IMR-90 (cell line): ENCODE results near the gene RAP1GAP2. TPM values are rescaled to one million over a fixed set of nuclear protein-coding genes. Genes with fewer than 3 reads are reported as not detected.
A peak's percentile ranks its signal among the peaks of the same experiment; 100 is the strongest.

Experiments used
- ATAC-seq: fragments of 200-7000 bp; cut with Tn5 transposase; 2 replicates; pipeline ENCODE4 v1.9.1; 2020; ENCODE audit warnings: low read depth, mild to moderate bottlenecking, moderate library complexity
- BruUV-seq: library from RNA; stranded (reverse); fragments of 400-500 nt; replicated peaks from 2 replicates; lab custom pipeline; 2021; lab: Mats Ljungman, UMichigan
- CTCF ChIA-PET: fragments of 300-600 bp; formaldehyde crosslinking; extraction: SDS; loops from one replicate; lab custom pipeline; 2021; ENCODE audit warnings: antibody characterized with exemption; lab: Yijun Ruan, JAX
- POLR2A ChIA-PET: fragments of 300-600 bp; sonication (Branson Sonifier 250); formaldehyde crosslinking; loops from one replicate; lab custom pipeline; 2022; ENCODE audit warnings: antibody characterized with exemption; ENCODE audit not compliant: unreplicated experiment; lab: Charles Lee
- DNase-seq: peaks from one replicate; pipeline ENCODE4 v3.0.0; 2013
- H2AFZ ChIP-seq: replicated peaks from 2 replicates; pipeline ENCODE3; 2013; ENCODE audit warnings: low read length, mild to moderate bottlenecking; ENCODE audit not compliant: poor library complexity
- H2AK5ac ChIP-seq: 2 replicates; pipeline ENCODE4 v1.6.1; 2013; ENCODE audit warnings: low read depth, low read length, inconsistent platforms
- H2AK9ac ChIP-seq: replicated peaks from 2 replicates; pipeline ENCODE3; 2013; ENCODE audit warnings: mild to moderate bottlenecking, low read depth, low read length, moderate library complexity; ENCODE audit not compliant: poor library complexity
- H2BK120ac ChIP-seq: 2 replicates; pipeline ENCODE4 v1.6.1; 2013; ENCODE audit warnings: low read depth, low read length, inconsistent platforms
- H2BK15ac ChIP-seq: 3 replicates; pipeline ENCODE4 v1.6.1; 2013; ENCODE audit warnings: low read depth, low read length, inconsistent platforms
- H2BK20ac ChIP-seq: 2 replicates; pipeline ENCODE4 v1.6.1; 2013; ENCODE audit warnings: low read depth, mild to moderate bottlenecking, inconsistent platforms, low read length, moderate library complexity
- H2BK5ac ChIP-seq: 2 replicates; pipeline ENCODE4 v1.6.1; 2013; ENCODE audit warnings: mild to moderate bottlenecking, low read depth, low read length, inconsistent platforms; ENCODE audit not compliant: poor library complexity, severe bottlenecking
- H3K14ac ChIP-seq: replicated peaks from 2 replicates; pipeline ENCODE4 v1.6.1; 2013; ENCODE audit warnings: low read depth, low read length, inconsistent platforms
- H3K18ac ChIP-seq: 2 replicates; pipeline ENCODE4 v1.6.1; 2013; ENCODE audit warnings: low read depth, low read length, control low read depth
- H3K23ac ChIP-seq: 2 replicates; pipeline ENCODE4 v1.6.1; 2013; ENCODE audit warnings: low read depth, low read length, inconsistent platforms
- H3K27ac ChIP-seq: 2 replicates; pipeline ENCODE4 v1.5.1; 2013; ENCODE audit warnings: mild to moderate bottlenecking, control low read depth, low read length; ENCODE audit not compliant: insufficient read depth
- H3K27me3 ChIP-seq: 2 replicates; pipeline ENCODE4 v1.6.1; 2013; ENCODE audit warnings: low read length; ENCODE audit not compliant: control insufficient read depth, insufficient read depth
- H3K36me3 ChIP-seq: 2 replicates; pipeline ENCODE4 v1.6.1; 2013; ENCODE audit warnings: low read length, mixed read lengths; ENCODE audit not compliant: control insufficient read depth, insufficient read depth
- H3K4ac ChIP-seq: 2 replicates; pipeline ENCODE4 v1.6.1; 2013; ENCODE audit warnings: low read depth, low read length, inconsistent platforms
- H3K4me1 ChIP-seq: 2 replicates; pipeline ENCODE4 v1.6.1; 2013; ENCODE audit warnings: low read length, mixed read lengths; ENCODE audit not compliant: control insufficient read depth, insufficient read depth
- H3K4me2 ChIP-seq: 2 replicates; pipeline ENCODE4 v1.6.1; 2013; ENCODE audit warnings: low read depth, mild to moderate bottlenecking, control low read depth, low read length, moderate library complexity
- H3K4me3 ChIP-seq: 2 replicates; pipeline ENCODE4 v1.5.1; 2013; ENCODE audit warnings: low read depth, mild to moderate bottlenecking, control low read depth, low read length, moderate library complexity; ENCODE audit not compliant: insufficient read depth
- H3K56ac ChIP-seq: 2 replicates; pipeline ENCODE4 v1.6.1; 2013; ENCODE audit warnings: low read length, inconsistent platforms; ENCODE audit not compliant: insufficient read depth; ENCODE audit errors: extremely low read depth
- H3K79me1 ChIP-seq, 2 experiments: 2 replicates each; pipeline ENCODE4 v1.6.1; 2013; ENCODE audit warnings: low read length in 2 of 2, inconsistent platforms in 1 of 2, low read depth in 1 of 2
- H3K9ac ChIP-seq: 2 replicates; pipeline ENCODE4 v1.6.1; 2013; ENCODE audit warnings: low read depth, low read length, control low read depth
- H3K9me1 ChIP-seq: 2 replicates; pipeline ENCODE4 v1.6.1; 2013; ENCODE audit warnings: low read length, inconsistent platforms; ENCODE audit not compliant: insufficient read depth
- H3K9me3 ChIP-seq: 2 replicates; pipeline ENCODE4 v1.6.1; 2013; ENCODE audit warnings: low read length; ENCODE audit not compliant: control insufficient read depth, insufficient read depth
- H4K20me1 ChIP-seq: 2 replicates; pipeline ENCODE4 v1.6.1; 2013; ENCODE audit warnings: low read length, inconsistent platforms; ENCODE audit not compliant: insufficient read depth
- H4K5ac ChIP-seq: 2 replicates; pipeline ENCODE4 v1.6.1; 2013; ENCODE audit warnings: mild to moderate bottlenecking, low read depth, low read length, control low read depth
- H4K8ac ChIP-seq, 2 experiments: 2 replicates each; pipeline ENCODE4 v1.6.1; 2013; ENCODE audit warnings: low read depth in 2 of 2, low read length in 2 of 2, control low read depth in 1 of 2, inconsistent platforms in 1 of 2
- H4K91ac ChIP-seq: 2 replicates; pipeline ENCODE4 v1.6.1; 2013; ENCODE audit warnings: low read depth, low read length, inconsistent platforms; ENCODE audit not compliant: insufficient read depth
- BHLHE40 ChIP-seq: fragments of 150-350 bp; IDR thresholded peaks from 2 replicates; pipeline ENCODE4 v1.6.1; 2016; ENCODE audit warnings: mild to moderate bottlenecking, low read depth, low read length
- CEBPB ChIP-seq: IDR thresholded peaks from 2 replicates; pipeline ENCODE4 v1.6.1; 2012; ENCODE audit warnings: low read depth, low read length, improper control_type of control experiment
- CHD1 ChIP-seq: IDR thresholded peaks from 2 replicates; pipeline ENCODE4 v1.6.1; 2012; ENCODE audit warnings: low read depth, low read length, improper control_type of control experiment
- FOS ChIP-seq: fragments of 150-350 bp; IDR thresholded peaks from 2 replicates; pipeline ENCODE4 v1.6.1; 2016; ENCODE audit warnings: low read depth, low read length
- MAFK ChIP-seq: IDR thresholded peaks from 2 replicates; pipeline ENCODE4 v1.6.1; 2012; ENCODE audit warnings: low read depth, low read length, improper control_type of control experiment
- MXI1 ChIP-seq: IDR thresholded peaks from 2 replicates; pipeline ENCODE4 v1.6.1; 2012; ENCODE audit warnings: low read depth, mild to moderate bottlenecking, low read length, moderate library complexity, borderline replicate concordance
- NFE2L2 ChIP-seq: fragments of 150-350 bp; IDR thresholded peaks from 2 replicates; pipeline ENCODE4 v1.6.1; 2016; ENCODE audit warnings: low read depth, mild to moderate bottlenecking, low read length
- POLR2A ChIP-seq: IDR thresholded peaks from 2 replicates; pipeline ENCODE4 v1.6.1; 2012; ENCODE audit warnings: mild to moderate bottlenecking, low read depth, low read length
- RCOR1 ChIP-seq: IDR thresholded peaks from 2 replicates; pipeline ENCODE4 v1.6.1; 2012; ENCODE audit warnings: mild to moderate bottlenecking, low read length, improper control_type of control experiment; ENCODE audit not compliant: insufficient replicate concordance
- RFX5 ChIP-seq: IDR thresholded peaks from 2 replicates; pipeline ENCODE4 v1.8.0; 2012; ENCODE audit warnings: low read depth, mild to moderate bottlenecking, low read length, moderate library complexity
- SMC3 ChIP-seq: fragments of 150-350 bp; IDR thresholded peaks from 2 replicates; pipeline ENCODE4 v1.6.1; 2016; ENCODE audit warnings: low read depth, mild to moderate bottlenecking, antibody characterized with exemption, low read length, moderate library complexity
- WGBS, 2 experiments: methylation state at CpG; one replicate each; pipeline versions ENCODE4 v1.1.5 to v1.1.7; 2013; ENCODE audit warnings: missing lambda C conversion rate in 2 of 2; ENCODE audit not compliant: insufficient read length in 1 of 2; ENCODE audit errors: extremely low coverage in 2 of 2; 5-methylcytosine and 5-hydroxymethylcytosine counted together
- dilution Hi-C: fragments of 300-500 bp; cut with HindIII; formaldehyde crosslinking; loops from one replicate; pipeline ENCODE4 v1.14.3; 2018; ENCODE audit warnings: low sequenced_read_pairs; ENCODE audit not compliant: unreplicated experiment
- in situ Hi-C: fragments of 300-500 bp; cut with MboI; formaldehyde crosslinking; loops from 3 replicates; pipeline ENCODE4 v1.14.3; 2019; ENCODE audit warnings: low sequenced_read_pairs, inconsistent platforms, mixed read lengths
- intact Hi-C: fragments of 100-400 bp; cut with micrococcal nuclease; formaldehyde crosslinking; loops from 2 replicates; pipeline ENCODE4 v1.10.0; 2022
- polyA plus RNA-seq, 3 experiments: library from polyadenylated mRNA; depleted of rRNA; stranded (reverse); fragments of >200 nt; gene quantifications; 2 replicates each; pipeline ENCODE4 v1.2.3, GENCODE V29; 2012; ENCODE audit warnings: low replicate concordance in 1 of 3
- total RNA-seq: library from RNA; depleted of rRNA; stranded (reverse); fragments of >200 nt; gene quantifications from 2 replicates; pipeline ENCODE4 v1.2.3, GENCODE V29; 2012
- TF ChIP-seq, protein P1 (sequence below): fragments of 150-350 bp; IDR thresholded peaks from 2 replicates; pipeline ENCODE4 v1.6.1; 2016; ENCODE audit warnings: low read depth, mild to moderate bottlenecking, low read length, moderate library complexity, borderline replicate concordance
- TF ChIP-seq, protein P2 (sequence below): conservative IDR thresholded peaks from 2 replicates; pipeline ENCODE4 v1.5.1; 2012; ENCODE audit warnings: mild to moderate bottlenecking, low read depth, low read length, improper control_type of control experiment

RAP1GAP2 gene
- total and polyA plus RNA-seq, 2 of the 4 experiments (the other 2 are of a cell fraction) = 5.7 to 7.5 TPM

DNA sequence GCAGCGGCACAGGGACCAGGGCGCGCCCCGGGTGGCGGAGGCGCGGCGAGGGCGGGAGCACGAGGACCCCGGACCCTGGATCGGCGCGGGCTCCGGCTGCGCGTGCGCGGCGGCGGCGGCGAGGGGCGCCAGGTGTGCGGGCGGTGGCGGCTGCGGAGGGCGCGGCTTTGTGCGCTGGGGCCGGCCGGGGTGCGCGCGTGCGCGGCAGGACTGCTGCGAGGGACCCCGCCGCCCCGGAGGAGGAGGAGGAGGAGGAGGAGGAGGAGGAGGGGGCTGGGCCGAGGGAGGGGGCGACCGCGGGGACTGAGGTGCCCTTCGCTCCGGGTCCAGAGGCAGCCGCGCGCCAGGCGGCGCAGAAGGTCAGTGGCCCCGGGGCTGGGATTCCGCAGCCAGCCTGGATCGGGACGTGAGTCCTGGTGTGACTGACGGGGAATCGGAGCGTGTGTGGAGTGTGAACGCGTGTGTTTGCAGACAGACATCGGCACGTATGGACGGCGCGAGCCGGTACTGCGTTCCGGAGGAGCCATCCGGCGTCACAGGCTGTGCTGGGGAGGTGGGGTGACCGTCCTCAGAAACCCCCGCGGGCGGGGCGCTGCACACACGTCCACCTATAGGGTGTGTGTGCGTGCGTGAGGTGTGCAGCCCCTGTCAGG lies 19.5 kb upstream of the RAP1GAP2 start:
- Histone ChIP-seq H3K9me3 (no peaks in the 10 kb centered on the region), H3K4ac (no peak overlapping the region), H3K4me1 (no peaks in the 10 kb centered on the region), H2BK120ac (no peak overlapping the region), H2AK9ac (no peak overlapping the region), H2AFZ (peak overlapping the region; percentile 51), H3K9ac (no peak overlapping the region), H3K18ac (no peak overlapping the region), H4K91ac (no peak overlapping the region), H3K27me3 (peaks cover 34% of the 10 kb centered on the region), H3K4me3 (no peak overlapping the region), H4K8ac (no peak overlapping the region), H4K5ac (no peak overlapping the region), H3K4me2 (no peak overlapping the region; the same call in 1 of the 2 replicates), H4K20me1 (no peaks in the 10 kb centered on the region), H3K9me1 (no peaks in the 10 kb centered on the region), H2BK5ac (no peak overlapping the region), H3K27ac (no peak overlapping the region), H2BK20ac (no peak overlapping the region), H2BK15ac (no peak overlapping the region), H3K79me1 (no peaks in the 10 kb centered on the region), H3K23ac (no peak overlapping the region), H3K36me3 (no peaks in the 10 kb centered on the region), H2AK5ac (no peak overlapping the region), H3K14ac (no peak overlapping the region), H3K56ac (no peak overlapping the region)
- ChIA-PET POLR2A (no interaction called here), CTCF (no interaction called here)
- ATAC-seq = peak; percentile 35; the same call in 1 of the 2 replicates
- dilution Hi-C loops = no loop called here
- BruUV-seq = no TSS peak
- TF ChIP-seq MXI1 = no peak
- TF ChIP-seq, protein P1, sequence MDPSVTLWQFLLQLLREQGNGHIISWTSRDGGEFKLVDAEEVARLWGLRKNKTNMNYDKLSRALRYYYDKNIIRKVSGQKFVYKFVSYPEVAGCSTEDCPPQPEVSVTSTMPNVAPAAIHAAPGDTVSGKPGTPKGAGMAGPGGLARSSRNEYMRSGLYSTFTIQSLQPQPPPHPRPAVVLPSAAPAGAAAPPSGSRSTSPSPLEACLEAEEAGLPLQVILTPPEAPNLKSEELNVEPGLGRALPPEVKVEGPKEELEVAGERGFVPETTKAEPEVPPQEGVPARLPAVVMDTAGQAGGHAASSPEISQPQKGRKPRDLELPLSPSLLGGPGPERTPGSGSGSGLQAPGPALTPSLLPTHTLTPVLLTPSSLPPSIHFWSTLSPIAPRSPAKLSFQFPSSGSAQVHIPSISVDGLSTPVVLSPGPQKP = no peak
- TF ChIP-seq RCOR1 = no peak
- TF ChIP-seq NFE2L2 = no peak
- no peak for TF ChIP-seq CEBPB
- TF ChIP-seq POLR2A = no peak
- TF ChIP-seq BHLHE40 = no peak
- TF ChIP-seq MAFK = no peak
- TF ChIP-seq, protein P2, sequence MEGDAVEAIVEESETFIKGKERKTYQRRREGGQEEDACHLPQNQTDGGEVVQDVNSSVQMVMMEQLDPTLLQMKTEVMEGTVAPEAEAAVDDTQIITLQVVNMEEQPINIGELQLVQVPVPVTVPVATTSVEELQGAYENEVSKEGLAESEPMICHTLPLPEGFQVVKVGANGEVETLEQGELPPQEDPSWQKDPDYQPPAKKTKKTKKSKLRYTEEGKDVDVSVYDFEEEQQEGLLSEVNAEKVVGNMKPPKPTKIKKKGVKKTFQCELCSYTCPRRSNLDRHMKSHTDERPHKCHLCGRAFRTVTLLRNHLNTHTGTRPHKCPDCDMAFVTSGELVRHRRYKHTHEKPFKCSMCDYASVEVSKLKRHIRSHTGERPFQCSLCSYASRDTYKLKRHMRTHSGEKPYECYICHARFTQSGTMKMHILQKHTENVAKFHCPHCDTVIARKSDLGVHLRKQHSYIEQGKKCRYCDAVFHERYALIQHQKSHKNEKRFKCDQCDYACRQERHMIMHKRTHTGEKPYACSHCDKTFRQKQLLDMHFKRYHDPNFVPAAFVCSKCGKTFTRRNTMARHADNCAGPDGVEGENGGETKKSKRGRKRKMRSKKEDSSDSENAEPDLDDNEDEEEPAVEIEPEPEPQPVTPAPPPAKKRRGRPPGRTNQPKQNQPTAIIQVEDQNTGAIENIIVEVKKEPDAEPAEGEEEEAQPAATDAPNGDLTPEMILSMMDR = no peak
- no peak for TF ChIP-seq SMC3
- TF ChIP-seq FOS = no peak
- no peak for TF ChIP-seq RFX5
- TF ChIP-seq CHD1 = no peak
- in situ Hi-C loops = no loop called here
- intact Hi-C loops = no loop called here
- no peak for DNase-seq
- WGBS, 2 experiments = 2% methylated on average over 27 of the region's 80 CpGs; no CpG with 5 or more reads in 1 of the 2 experiments
